Astrocyte (in vitro differentiated cells and primary cell): ENCODE results near the gene PFDN4. TPM values are rescaled to one million over a fixed set of nuclear protein-coding genes. Genes with fewer than 3 reads are reported as not detected.
"Not testable (repeated sequence)": the region's sequence is repeated elsewhere in the genome, so short reads cannot be mapped to it uniquely, and the experiment has no call there.

Source experiments
- DNase-seq: peaks from one replicate; pipeline ENCODE4 v3.0.0-alpha.2; 2010; ENCODE audit warnings: low read depth
- FAIRE-seq: peaks from 2 replicates; lab custom pipeline; 2011; peaks lifted over from hg19 to GRCh38; lab: Jason Lieb, UNC
- H2AFZ ChIP-seq: 2 replicates; pipeline ENCODE4 v1.6.0; 2012; ENCODE audit warnings: low read depth, low read length, inconsistent platforms
- H3K27ac ChIP-seq: 2 replicates; pipeline ENCODE4 v1.5.1; 2011; ENCODE audit warnings: low read depth, low read length, inconsistent platforms
- H3K27me3 ChIP-seq: 2 replicates; pipeline ENCODE4 v1.6.0; 2011; ENCODE audit warnings: low read length, inconsistent platforms; ENCODE audit not compliant: insufficient read depth
- H3K36me3 ChIP-seq: 2 replicates; pipeline ENCODE4 v1.5.1; 2011; ENCODE audit warnings: low read length, inconsistent platforms; ENCODE audit not compliant: insufficient read depth
- H3K4me1 ChIP-seq: 2 replicates; pipeline ENCODE4 v1.5.1; 2011; ENCODE audit warnings: low read length, inconsistent platforms; ENCODE audit not compliant: insufficient read depth
- H3K4me2 ChIP-seq: 2 replicates; pipeline ENCODE4 v1.6.0; 2012; ENCODE audit warnings: low read length, inconsistent platforms
- H3K4me3 ChIP-seq: 2 replicates; pipeline ENCODE4 v1.5.1; 2011; ENCODE audit warnings: low read depth, mild to moderate bottlenecking, low read length, inconsistent platforms; ENCODE audit not compliant: insufficient read depth
- H3K79me2 ChIP-seq: 2 replicates; pipeline ENCODE4 v1.6.0; 2012; ENCODE audit warnings: mild to moderate bottlenecking, low read length, inconsistent platforms; ENCODE audit not compliant: insufficient read depth
- H3K9ac ChIP-seq: 2 replicates; pipeline ENCODE4 v1.6.0; 2012; ENCODE audit warnings: mild to moderate bottlenecking, low read length, inconsistent platforms
- H3K9me3 ChIP-seq: 2 replicates; pipeline ENCODE4 v1.5.1; 2012; ENCODE audit warnings: low read depth, mild to moderate bottlenecking, low read length, inconsistent platforms; ENCODE audit not compliant: insufficient read depth
- H4K20me1 ChIP-seq: 2 replicates; pipeline ENCODE4 v1.6.0; 2012; ENCODE audit warnings: low read length, inconsistent platforms; ENCODE audit not compliant: insufficient read depth
- H3K27ac Mint-ChIP-seq: one replicate; pipeline ENCODE4 v1.8.0; 2021; ENCODE audit warnings: mild to moderate bottlenecking, mixed read lengths; ENCODE audit not compliant: unreplicated experiment
- H3K27me3 Mint-ChIP-seq: one replicate; pipeline ENCODE4 v1.8.0; 2021; ENCODE audit warnings: low read depth, mixed read lengths; ENCODE audit not compliant: unreplicated experiment
- H3K36me3 Mint-ChIP-seq: one replicate; pipeline ENCODE4 v1.8.0; 2021; ENCODE audit warnings: low read depth, mixed read lengths; ENCODE audit not compliant: unreplicated experiment
- H3K4me1 Mint-ChIP-seq: one replicate; pipeline ENCODE4 v1.8.0; 2021; ENCODE audit warnings: low read depth, mixed read lengths; ENCODE audit not compliant: unreplicated experiment
- H3K4me3 Mint-ChIP-seq: one replicate; pipeline ENCODE4 v1.8.0; 2021; ENCODE audit warnings: mild to moderate bottlenecking, moderate library complexity, mixed read lengths; ENCODE audit not compliant: unreplicated experiment
- H3K9me3 Mint-ChIP-seq: one replicate; pipeline ENCODE4 v1.8.0; 2021; ENCODE audit warnings: mild to moderate bottlenecking, mixed read lengths; ENCODE audit not compliant: unreplicated experiment
- EZH2 ChIP-seq: IDR thresholded peaks from 2 replicates; pipeline ENCODE4 v1.6.1; 2012; ENCODE audit warnings: mild to moderate bottlenecking, low read length, inconsistent platforms; ENCODE audit not compliant: insufficient read depth
- total RNA-seq: library from RNA; stranded (reverse); gene quantifications from 2 replicates; pipeline ENCODE4 v1.2.1, GENCODE V29; 2021
- TF ChIP-seq, protein P1 (sequence below): IDR thresholded peaks from 2 replicates; pipeline ENCODE4 v1.5.1; 2011; ENCODE audit warnings: low read depth, mild to moderate bottlenecking, inconsistent platforms, low read length, moderate library complexity; ENCODE audit not compliant: insufficient read depth

The PFDN4 gene
- total RNA-seq, 1 donor from 2014 or later = 35.2 TPM

DNA sequence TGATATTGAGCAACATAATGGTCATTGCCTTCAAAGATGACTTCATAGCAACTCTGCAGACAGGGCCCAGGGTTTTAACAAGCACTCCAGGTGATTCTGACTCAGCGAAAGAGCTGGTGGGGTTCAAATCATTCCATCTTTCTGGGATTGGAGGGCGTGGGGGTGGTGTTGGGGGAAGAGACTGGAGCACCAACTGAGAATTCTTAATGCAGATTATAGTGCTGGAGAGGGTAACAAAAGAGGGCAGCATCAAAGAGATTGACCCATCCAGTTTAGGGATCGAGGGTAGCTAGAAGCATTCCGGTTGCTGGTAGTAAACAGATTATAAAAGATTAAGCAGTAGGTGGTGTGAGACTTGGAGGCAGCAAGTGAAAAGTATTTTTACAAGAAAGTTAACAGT, 15.9 kb downstream of the PFDN4 start:
- FAIRE-seq (no peak), DNase-seq (no peak)
- H3K27ac Mint-ChIP-seq = no peak overlapping the region
- Histone ChIP-seq H3K9me3 (no peaks in the 10 kb centered on the region), H3K36me3 (no peaks in the 10 kb centered on the region), H3K27ac (no peak overlapping the region), H3K4me2 (no peak overlapping the region), H3K4me3 (no peak overlapping the region), H4K20me1 (no peaks in the 10 kb centered on the region), H3K9ac (no peak overlapping the region), H3K79me2 (no peaks in the 10 kb centered on the region), H2AFZ (no peak overlapping the region), H3K4me1 (no peaks in the 10 kb centered on the region), H3K27me3 (no peaks in the 10 kb centered on the region)
- peaks cover 2% of the 10 kb centered on the region for H3K36me3 Mint-ChIP-seq
- TF ChIP-seq EZH2 = no peak
- TF ChIP-seq, protein P1, sequence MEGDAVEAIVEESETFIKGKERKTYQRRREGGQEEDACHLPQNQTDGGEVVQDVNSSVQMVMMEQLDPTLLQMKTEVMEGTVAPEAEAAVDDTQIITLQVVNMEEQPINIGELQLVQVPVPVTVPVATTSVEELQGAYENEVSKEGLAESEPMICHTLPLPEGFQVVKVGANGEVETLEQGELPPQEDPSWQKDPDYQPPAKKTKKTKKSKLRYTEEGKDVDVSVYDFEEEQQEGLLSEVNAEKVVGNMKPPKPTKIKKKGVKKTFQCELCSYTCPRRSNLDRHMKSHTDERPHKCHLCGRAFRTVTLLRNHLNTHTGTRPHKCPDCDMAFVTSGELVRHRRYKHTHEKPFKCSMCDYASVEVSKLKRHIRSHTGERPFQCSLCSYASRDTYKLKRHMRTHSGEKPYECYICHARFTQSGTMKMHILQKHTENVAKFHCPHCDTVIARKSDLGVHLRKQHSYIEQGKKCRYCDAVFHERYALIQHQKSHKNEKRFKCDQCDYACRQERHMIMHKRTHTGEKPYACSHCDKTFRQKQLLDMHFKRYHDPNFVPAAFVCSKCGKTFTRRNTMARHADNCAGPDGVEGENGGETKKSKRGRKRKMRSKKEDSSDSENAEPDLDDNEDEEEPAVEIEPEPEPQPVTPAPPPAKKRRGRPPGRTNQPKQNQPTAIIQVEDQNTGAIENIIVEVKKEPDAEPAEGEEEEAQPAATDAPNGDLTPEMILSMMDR = no peak
- H3K4me1 Mint-ChIP-seq = peaks cover 5% of the 10 kb centered on the region
- H3K27me3 Mint-ChIP-seq = no peaks in the 10 kb centered on the region
- no peaks in the 10 kb centered on the region for H3K9me3 Mint-ChIP-seq
- H3K4me3 Mint-ChIP-seq = no peak overlapping the region

- H2AFZ ChIP-seq, H4K20me1 ChIP-seq, DNase-seq, H3K27ac Mint-ChIP-seq, H3K4me3 ChIP-seq, H3K9ac ChIP-seq, H3K27me3 ChIP-seq, H3K9me3 ChIP-seq, H3K4me3 Mint-ChIP-seq, H3K4me1 Mint-ChIP-seq, H3K36me3 ChIP-seq, H3K4me1 ChIP-seq, H3K27me3 Mint-ChIP-seq, H3K9me3 Mint-ChIP-seq, H3K36me3 Mint-ChIP-seq, H3K79me2 ChIP-seq, H3K4me2 ChIP-seq, H3K27ac ChIP-seq, FAIRE-seq: not testable (repeated sequence)
Observed at GRCh38 chr20:54224642-54225041, 16.8 kb downstream of the PFDN4 start.

- DNase-seq = no peak
- H3K27ac ChIP-seq = no peak overlapping the region
- no peaks in the 10 kb centered on the region for H3K4me1 ChIP-seq
- no peak overlapping the region for H3K4me2 ChIP-seq
- no peaks in the 10 kb centered on the region for H3K79me2 ChIP-seq
- no peaks in the 10 kb centered on the region for H3K27me3 Mint-ChIP-seq
- H3K4me3 Mint-ChIP-seq = no peak overlapping the region
- no peak overlapping the region for H2AFZ ChIP-seq
- no peaks in the 10 kb centered on the region for H3K36me3 ChIP-seq
- no peaks in the 10 kb centered on the region for H3K27me3 ChIP-seq
- H3K4me1 Mint-ChIP-seq = peaks cover 2% of the 10 kb centered on the region
- no peak for FAIRE-seq
- H3K4me3 ChIP-seq = no peak overlapping the region
- no peak for TF ChIP-seq EZH2
- TF ChIP-seq, protein P1 = no peak
- H3K36me3 Mint-ChIP-seq = peaks cover 2% of the 10 kb centered on the region
- no peaks in the 10 kb centered on the region for H3K9me3 Mint-ChIP-seq
- H3K9ac ChIP-seq = no peak overlapping the region
- H3K27ac Mint-ChIP-seq = no peak overlapping the region
- H4K20me1 ChIP-seq = no peaks in the 10 kb centered on the region
- no peaks in the 10 kb centered on the region for H3K9me3 ChIP-seq
Observed at GRCh38 chr20:54227241-54227640, 19.4 kb downstream of the PFDN4 start.
